Pancreas (tissue), 10 donors: Measurements from ENCODE around the gene CA14. TPM values are rescaled to one million over a fixed set of nuclear protein-coding genes. Genes with fewer than 3 reads are reported as not detected.
"Not testable (repeated sequence)": the region's sequence is repeated elsewhere in the genome, so short reads cannot be mapped to it uniquely, and the experiment has no call there.

Experiments
- ATAC-seq, 4 donors: fragments of 200-7000 bp; cut with Tn5 transposase; one replicate each; pipeline versions ENCODE4 v1.8.0 to v1.9.1; 2020; ENCODE audit warnings: mild to moderate bottlenecking in 4 of 4, moderate library complexity in 4 of 4
- DNase-seq, 6 donors: peaks; one replicate each; pipeline ENCODE4 v3.0.0-alpha.2; 2020
- FAIRE-seq: peaks from 2 replicates; lab custom pipeline; 2012; peaks lifted over from hg19 to GRCh38; lab: Jason Lieb, UNC
- H3K27ac ChIP-seq, 4 donors: fragments of 200-600 bp; sonication (generic); 1 replicate in 3 of 4; 2 replicates in 1 of 4; pipeline versions ENCODE4 v1.5.0 to v1.8.0; 2020
- H3K27me3 ChIP-seq, 4 donors: fragments of 200-600 bp; one replicate each; pipeline ENCODE4 v1.8.0; 2021
- H3K36me3 ChIP-seq, 3 donors: fragments of 200-600 bp; sonication (generic) in 1 of 3; one replicate each; pipeline versions ENCODE4 v1.5.0 to v1.8.0; 2020 to 2021
- H3K4me1 ChIP-seq, 3 donors: fragments of 200-600 bp; one replicate each; pipeline ENCODE4 v1.8.0; 2021
- H3K4me3 ChIP-seq, 4 donors: fragments of 200-600 bp; sonication (generic) in 2 of 4; one replicate each; pipeline versions ENCODE4 v1.5.0 to v1.8.0; 2020 to 2021
- H3K9me3 ChIP-seq, 4 donors: fragments of 200-600 bp; one replicate each; pipeline ENCODE4 v1.8.0; 2021
- WGBS, 2 donors: extraction: QIAGEN DNeasy Blood & Tissue Kit; methylation state at CpG; one replicate each; pipeline ENCODE4 v1.1.7; 2013; 5-methylcytosine and 5-hydroxymethylcytosine counted together
- intact Hi-C, 3 donors: fragments of 100-400 bp; cut with DNase I; formaldehyde crosslinking; loops; one replicate each; pipeline versions ENCODE4 v1.11.1 to v1.14.2; 2022
- polyA plus RNA-seq, 2 donors: library from polyadenylated mRNA; stranded (reverse); fragments of 200-250 nt; gene quantifications; one replicate each; pipeline ENCODE4 v1.2.3, GENCODE V29; 2013
- total RNA-seq, 6 donors: library from RNA; stranded (reverse); fragmentation: NEBNext Ultra II Directional in 4 of 6; extraction: Animal tissue kit (Norgen Biotek cat#: 25700) in 4 of 6; gene quantifications; one replicate each; pipeline versions ENCODE4 v1.2.1 to v1.2.4, GENCODE V29; 2021 to 2023
- TF ChIP-seq, protein P1 (sequence below), 4 donors: fragments of 200-600 bp; sonication (generic) in 3 of 4; IDR thresholded peaks; one replicate each; pipeline versions ENCODE4 v1.5.0 to v1.8.0; 2021; ENCODE audit warnings: antibody characterized with exemption in 4 of 4
- donor health status: healthy with polysubstance abuse.
- donor health status: DM: no; HTN: no; CAD: no; lungs with moderate emphysema.
- donor health status: DM: no; HTN: no; CAD: no.
- donor health status: control.
- donor health status: control.
- donor health status: Bipolar disorder and iron deficiency.
- donor health status: DM: yes; HTN: yes; CAD: no.
- donor health status: DM: no; HTN: no; CAD: no.
- donor health status: DM: no; HTN: no; CAD: no.
- donor health status: DM: yes; HTN: yes; CAD: no.

CA14 gene
- total and polyA plus RNA-seq, 8 donors, result 0.14 to 0.19 (median 0.19) TPM; not detected in 5

GRCh38 chr1:150225546-150225945, 32.0 kb upstream of the CA14 start:
- H3K4me1 ChIP-seq, result no peaks in the 10 kb centered on the region
- TF ChIP-seq, protein P1, sequence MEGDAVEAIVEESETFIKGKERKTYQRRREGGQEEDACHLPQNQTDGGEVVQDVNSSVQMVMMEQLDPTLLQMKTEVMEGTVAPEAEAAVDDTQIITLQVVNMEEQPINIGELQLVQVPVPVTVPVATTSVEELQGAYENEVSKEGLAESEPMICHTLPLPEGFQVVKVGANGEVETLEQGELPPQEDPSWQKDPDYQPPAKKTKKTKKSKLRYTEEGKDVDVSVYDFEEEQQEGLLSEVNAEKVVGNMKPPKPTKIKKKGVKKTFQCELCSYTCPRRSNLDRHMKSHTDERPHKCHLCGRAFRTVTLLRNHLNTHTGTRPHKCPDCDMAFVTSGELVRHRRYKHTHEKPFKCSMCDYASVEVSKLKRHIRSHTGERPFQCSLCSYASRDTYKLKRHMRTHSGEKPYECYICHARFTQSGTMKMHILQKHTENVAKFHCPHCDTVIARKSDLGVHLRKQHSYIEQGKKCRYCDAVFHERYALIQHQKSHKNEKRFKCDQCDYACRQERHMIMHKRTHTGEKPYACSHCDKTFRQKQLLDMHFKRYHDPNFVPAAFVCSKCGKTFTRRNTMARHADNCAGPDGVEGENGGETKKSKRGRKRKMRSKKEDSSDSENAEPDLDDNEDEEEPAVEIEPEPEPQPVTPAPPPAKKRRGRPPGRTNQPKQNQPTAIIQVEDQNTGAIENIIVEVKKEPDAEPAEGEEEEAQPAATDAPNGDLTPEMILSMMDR (IDR thresholded peaks at IDR 0.05), result no peak
- H3K36me3 ChIP-seq, result peaks cover 0 to 25% (median 0%) of the 10 kb centered on the region in 3 donors
- H3K9me3 ChIP-seq, result no peaks in the 10 kb centered on the region
- H3K4me3 ChIP-seq, result no peak overlapping the region
- no peak for FAIRE-seq
- intact Hi-C loops, result no loop called here
- no peak for DNase-seq
- no peaks in the 10 kb centered on the region for H3K27me3 ChIP-seq
- WGBS, 2 donors, result 92 to 97% methylated on average over 1 of the region's 1 CpG
- H3K27ac ChIP-seq, result no peak overlapping the region
- ATAC-seq, result no peak

DNA sequence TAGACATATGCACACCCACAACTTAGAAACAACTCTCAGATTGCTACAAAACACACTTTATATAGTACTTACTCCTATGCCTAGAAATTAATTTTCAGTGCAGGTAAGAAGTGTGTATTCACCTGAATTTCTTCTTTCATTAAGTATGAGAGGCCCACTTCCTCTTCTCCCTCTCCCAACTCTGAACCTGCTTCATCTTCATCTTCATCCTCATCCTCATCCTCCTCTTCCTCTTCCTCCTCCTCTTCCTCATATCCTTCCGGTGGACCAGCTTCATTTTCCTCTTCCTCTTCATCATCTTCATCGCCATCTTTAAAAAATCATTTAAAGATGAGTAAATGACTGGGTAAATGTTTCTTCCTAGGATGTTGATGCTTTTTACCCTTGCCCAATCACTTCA, 31.1 kb upstream of the CA14 start:
- WGBS, 2 donors, result 92 to 95% methylated on average over 2 of the region's 2 CpGs
- DNase-seq, result no peak
- no peak overlapping the region for H3K27ac ChIP-seq
- H3K27me3 ChIP-seq, result no peaks in the 10 kb centered on the region
- TF ChIP-seq, protein P1 (IDR thresholded peaks at IDR 0.05), result no peak
- no peaks in the 10 kb centered on the region for H3K9me3 ChIP-seq
- ATAC-seq, result no peak
- intact Hi-C loops, result no loop called here
- H3K4me3 ChIP-seq, result no peak overlapping the region
- no peaks in the 10 kb centered on the region for H3K4me1 ChIP-seq
- FAIRE-seq, result no peak
- peaks cover 0 to 25% (median 0%) of the 10 kb centered on the region in 3 donors for H3K36me3 ChIP-seq

GRCh38 chr1:150227228-150227627, 30.3 kb upstream of the CA14 start:
- H3K4me3 ChIP-seq, result no peak overlapping the region
- no peak for DNase-seq
- TF ChIP-seq, protein P1 (IDR thresholded peaks at IDR 0.05), result no peak
- no peak overlapping the region for H3K27ac ChIP-seq
- intact Hi-C loops, result no loop called here
- H3K27me3 ChIP-seq, result no peaks in the 10 kb centered on the region
- H3K36me3 ChIP-seq, result peaks cover 0 to 25% (median 0%) of the 10 kb centered on the region in 3 donors
- no peaks in the 10 kb centered on the region for H3K9me3 ChIP-seq
- ATAC-seq, result no peak
- no peak for FAIRE-seq
- H3K4me1 ChIP-seq, result no peaks in the 10 kb centered on the region

DNA sequence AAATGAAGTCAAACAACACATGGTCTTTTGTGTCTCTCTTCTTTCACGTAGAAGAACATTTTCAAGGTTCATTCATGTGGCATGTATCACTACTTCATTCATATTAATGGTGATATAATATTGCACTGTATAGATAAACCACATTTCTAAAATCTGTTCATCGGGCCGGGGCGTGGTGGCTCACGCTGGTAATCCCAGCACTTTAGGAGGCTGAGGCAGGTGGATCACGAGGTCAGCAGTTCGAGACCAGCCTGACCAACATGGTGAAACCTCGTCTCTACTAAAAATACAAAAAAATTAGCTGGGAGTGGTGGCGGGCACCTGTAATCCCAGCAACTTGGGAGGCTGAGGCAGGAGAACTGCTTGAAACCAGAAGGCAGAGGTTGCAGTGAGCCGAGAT, 29.3 kb upstream of the CA14 start:
- H3K27ac ChIP-seq, FAIRE-seq, H3K9me3 ChIP-seq, intact Hi-C loops, H3K27me3 ChIP-seq, H3K4me3 ChIP-seq, H3K4me1 ChIP-seq, ATAC-seq, DNase-seq: not testable (repeated sequence)
- peaks cover 0 to 25% (median 0%) of the 10 kb centered on the region in 3 donors for H3K36me3 ChIP-seq
- WGBS, 2 donors, result 95 to 96% methylated on average over 10 of the region's 10 CpGs

DNA sequence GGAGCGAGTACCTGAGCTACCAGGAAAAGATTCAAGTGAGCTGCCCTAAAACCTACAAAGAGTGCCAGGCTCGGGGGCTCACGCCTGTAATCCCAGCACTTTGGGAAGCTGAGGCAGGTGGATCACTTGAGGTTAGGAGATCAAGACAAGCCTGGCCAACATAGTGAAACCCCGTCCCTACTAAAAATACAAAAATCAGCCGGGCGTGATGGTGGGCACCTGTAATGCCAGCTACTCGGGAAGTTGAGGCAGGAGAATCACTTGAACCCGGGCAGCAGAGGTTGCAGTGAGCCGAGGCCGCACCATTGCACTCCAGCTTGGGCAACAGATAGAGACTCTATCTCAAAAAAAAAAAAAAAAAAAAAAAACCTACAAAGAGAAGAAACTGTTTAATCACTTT, 24.7 kb upstream of the CA14 start:
- DNase-seq, ATAC-seq, intact Hi-C loops, FAIRE-seq, H3K9me3 ChIP-seq, H3K4me3 ChIP-seq, H3K36me3 ChIP-seq, H3K27me3 ChIP-seq, H3K4me1 ChIP-seq: not testable (repeated sequence)
- peak overlapping the region in 2 of 4 donors; percentile 90 to 92 for H3K27ac ChIP-seq
- WGBS, 2 donors, result 90 to 95% methylated on average over 10 of the region's 10 CpGs
